Upper lobe of left lung (tissue), 4 donors: Measurements from ENCODE around the gene KCNAB1.

Experiments
- CTCF ChIP-seq, 6 experiments: fragments of 450-650 bp in 4 of 6; fragments of 200-600 bp in 2 of 6; sonication (generic) in 2 of 6; IDR thresholded peaks; one replicate each; pipeline ENCODE4 v1.5.1; 2016 to 2019; ENCODE audit warnings: antibody characterized with exemption in 6 of 6
- EP300 ChIP-seq, 4 donors: sonication (generic); formaldehyde crosslinking; IDR thresholded peaks; one replicate each; pipeline ENCODE4 v1.5.1; 2017; ENCODE audit warnings: antibody characterized with exemption in 4 of 4, control low read depth in 2 of 4
- POLR2A ChIP-seq, 4 donors: fragments of 450-650 bp; IDR thresholded peaks; one replicate each; pipeline ENCODE4 v1.5.1; 2016 to 2017; ENCODE audit warnings: antibody characterized with exemption in 4 of 4, mild to moderate bottlenecking in 2 of 4
- POLR2AphosphoS5 ChIP-seq, 2 donors: sonication (generic); formaldehyde crosslinking; IDR thresholded peaks; one replicate each; pipeline ENCODE4 v1.5.1; 2017; ENCODE audit warnings: antibody characterized with exemption in 2 of 2

GRCh38 chr3:156554515-156554841 is 434.1 kb downstream of the KCNAB1 start:
- TF ChIP-seq CTCF (IDR thresholded peaks at IDR 0.05) (no peak), POLR2A (IDR thresholded peaks at IDR 0.05) (no peak), EP300 (IDR thresholded peaks at IDR 0.05) (no peak), POLR2AphosphoS5 (IDR thresholded peaks at IDR 0.05) (no peak)
